GM18502 (cell line): ENCODE data around the gene ALK.

Source experiments
- ATAC-seq: cut with Tn5 transposase; IDR thresholded peaks from one replicate; pipeline ENCODE4 v1.9.1; 2021; ENCODE audit warnings: mild to moderate bottlenecking; ENCODE audit not compliant: unreplicated experiment, poor library complexity

ALK gene

GRCh38 chr2:29519338-29519925 is 402.0 kb downstream of the ALK start:
- ATAC-seq = no peak

- no peak for ATAC-seq
These were observed 402.6 kb downstream of the ALK start for GRCh38 chr2:29518646-29519337.

GRCh38 chr2:29518010-29518409 is 403.4 kb downstream of the ALK start:
- no peak for ATAC-seq

GRCh38 chr2:29517413-29517812 is 404.0 kb downstream of the ALK start:
- no peak for ATAC-seq

GRCh38 chr2:29516767-29517166 is 404.6 kb downstream of the ALK start:
- ATAC-seq = no peak

- no peak for ATAC-seq
These were observed 411.5 kb downstream of the ALK start for GRCh38 chr2:29509878-29510277.

- no peak for ATAC-seq
These were observed 412.0 kb downstream of the ALK start for GRCh38 chr2:29509397-29509796.

GRCh38 chr2:29504746-29505145 is 416.6 kb downstream of the ALK start:
- ATAC-seq = no peak

- no peak for ATAC-seq
These were observed 418.9 kb downstream of the ALK start for GRCh38 chr2:29502460-29502911.

GRCh38 chr2:29497375-29497774 is 424.0 kb downstream of the ALK start:
- no peak for ATAC-seq

GRCh38 chr2:29496198-29496597 is 425.2 kb downstream of the ALK start:
- no peak for ATAC-seq

- no peak for ATAC-seq
These were observed 425.8 kb downstream of the ALK start for GRCh38 chr2:29495536-29496060.

- ATAC-seq = no peak
These were observed 426.3 kb downstream of the ALK start for GRCh38 chr2:29495068-29495467.

- ATAC-seq = no peak
These were observed 428.7 kb downstream of the ALK start for GRCh38 chr2:29492701-29493100.

- no peak for ATAC-seq
These were observed 431.3 kb downstream of the ALK start for GRCh38 chr2:29490045-29490444.

- no peak for ATAC-seq
These were observed 431.8 kb downstream of the ALK start for GRCh38 chr2:29489568-29489967.

GRCh38 chr2:29487967-29488555 is 433.3 kb downstream of the ALK start:
- no peak for ATAC-seq

- no peak for ATAC-seq
These were observed 435.8 kb downstream of the ALK start for GRCh38 chr2:29485631-29486030.

GRCh38 chr2:29485117-29485516 is 436.3 kb downstream of the ALK start:
- ATAC-seq = no peak

GRCh38 chr2:29482867-29483266 is 438.5 kb downstream of the ALK start:
- no peak for ATAC-seq

GRCh38 chr2:29482348-29482747 is 439.0 kb downstream of the ALK start:
- ATAC-seq = no peak

GRCh38 chr2:29481313-29481712 is 440.1 kb downstream of the ALK start:
- no peak for ATAC-seq
